ENCODE results near the gene DNAJB5.
A peak's percentile ranks its signal among the peaks of the same experiment; 100 is the strongest.
"Not testable (repeated sequence)": the region's sequence is repeated elsewhere in the genome, so short reads cannot be mapped to it uniquely, and the experiment has no call there.

DNAJB5 gene

DNA sequence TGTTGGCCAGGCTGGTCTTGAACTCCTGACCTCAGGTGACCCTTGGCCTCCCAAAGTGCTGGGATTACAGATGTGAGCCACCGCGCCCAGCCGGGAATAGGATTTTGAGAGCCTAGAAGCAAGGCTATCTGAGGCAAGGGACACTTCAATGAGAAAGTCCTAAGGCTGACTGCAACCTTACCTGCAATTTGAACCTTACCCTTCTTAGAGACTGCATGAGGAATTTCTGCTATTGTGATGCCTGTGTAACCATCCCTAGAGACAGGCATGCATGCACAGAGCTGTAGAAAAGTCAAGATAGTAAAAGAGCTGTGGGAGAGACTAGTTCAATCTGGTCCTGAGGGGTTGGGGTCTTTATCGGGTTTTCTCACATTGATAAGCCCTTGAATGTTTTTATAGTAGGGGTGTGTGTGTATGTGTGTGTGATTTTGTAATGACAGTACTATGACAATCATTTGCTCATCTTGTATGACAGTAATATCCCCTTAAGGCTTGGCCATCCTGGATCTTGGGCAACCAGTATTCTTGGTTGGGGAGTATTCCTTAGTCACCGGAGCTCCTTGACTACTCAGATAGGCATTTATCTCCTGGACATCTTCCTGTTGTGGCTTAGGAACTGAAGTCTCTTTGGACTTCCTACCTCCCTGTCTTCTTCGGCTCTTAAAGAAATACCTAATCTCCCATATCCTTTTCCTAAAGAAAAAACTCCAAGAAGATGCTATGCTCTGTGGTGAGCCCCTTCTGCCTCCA is 11.2 kb downstream of the DNAJB5 start:
- DNase-seq, result peak; percentile 78

DNA sequence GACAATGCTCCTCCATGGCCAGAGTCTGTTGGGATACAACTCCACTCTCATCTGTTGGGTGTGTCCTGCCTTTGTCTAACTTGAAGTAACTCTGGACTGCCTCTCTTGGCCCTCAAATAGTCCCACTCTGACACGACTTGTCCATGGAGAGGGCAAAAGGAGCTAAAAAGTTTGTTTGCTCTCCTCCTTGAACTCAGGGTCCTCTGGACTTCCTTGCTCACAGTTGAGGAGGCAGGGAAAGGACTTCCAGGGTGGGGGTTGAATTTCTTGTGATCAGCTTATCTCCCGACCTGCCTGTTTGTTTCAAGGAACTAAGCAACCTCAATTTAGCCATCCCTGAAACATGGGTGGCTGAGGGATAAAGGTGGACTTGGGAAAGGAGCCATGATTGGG is 11.7 kb downstream of the DNAJB5 start:
- DNase-seq, result no peak

DNA sequence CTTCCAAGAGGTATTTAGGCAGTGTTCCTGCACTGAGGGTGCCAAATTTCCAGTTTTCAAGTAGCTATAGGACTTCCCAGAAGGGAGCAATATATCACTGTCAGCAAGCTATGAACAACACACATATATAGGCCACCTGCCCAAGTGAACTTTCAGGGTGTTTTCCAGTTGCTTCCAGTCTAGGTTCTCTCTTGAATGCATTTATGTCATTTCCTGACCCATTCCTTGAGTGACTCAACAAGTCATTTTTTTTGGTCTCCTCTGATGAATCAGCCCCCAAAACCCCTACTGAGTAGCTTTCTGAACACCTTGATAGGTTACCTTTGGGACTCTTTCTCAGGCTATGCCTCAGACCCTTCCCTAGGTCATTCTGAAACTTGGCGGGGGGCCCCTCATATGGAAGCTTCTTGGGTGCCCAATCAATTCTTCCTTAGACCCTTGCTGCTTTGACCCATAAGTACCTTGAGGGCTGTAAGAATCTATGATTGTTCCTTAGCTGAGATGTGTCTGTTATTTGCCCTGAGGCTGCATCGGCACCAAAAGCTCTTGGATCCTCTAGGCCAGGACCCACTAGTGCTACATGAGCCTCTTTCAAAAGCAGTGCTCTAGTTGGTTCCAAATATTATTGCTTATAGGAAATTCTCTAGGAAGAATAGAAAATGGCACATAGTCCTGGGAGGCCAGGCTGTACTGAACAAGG is 12.4 kb downstream of the DNAJB5 start:
- no peak for DNase-seq

DNA sequence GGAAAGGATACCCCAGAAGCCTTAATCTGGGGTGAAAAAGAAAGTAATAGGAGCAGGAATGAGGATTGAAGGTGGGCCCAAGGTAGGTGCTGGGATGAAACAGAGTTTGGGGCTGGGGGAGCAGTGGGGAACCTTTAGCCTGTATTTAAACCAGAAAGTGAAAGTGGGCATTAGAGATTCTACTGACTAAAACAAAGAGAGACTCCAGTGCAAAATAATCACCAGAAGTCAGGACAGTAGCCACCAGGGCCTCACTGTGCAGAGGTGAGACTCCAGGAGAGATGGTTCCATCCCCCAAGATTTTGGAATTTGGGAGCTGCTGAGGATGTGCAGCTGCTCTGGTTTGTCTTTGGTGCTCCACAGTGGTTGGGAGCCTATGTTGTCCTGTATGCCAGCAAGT is 13.1 kb downstream of the DNAJB5 start:
- no peak for DNase-seq

DNA sequence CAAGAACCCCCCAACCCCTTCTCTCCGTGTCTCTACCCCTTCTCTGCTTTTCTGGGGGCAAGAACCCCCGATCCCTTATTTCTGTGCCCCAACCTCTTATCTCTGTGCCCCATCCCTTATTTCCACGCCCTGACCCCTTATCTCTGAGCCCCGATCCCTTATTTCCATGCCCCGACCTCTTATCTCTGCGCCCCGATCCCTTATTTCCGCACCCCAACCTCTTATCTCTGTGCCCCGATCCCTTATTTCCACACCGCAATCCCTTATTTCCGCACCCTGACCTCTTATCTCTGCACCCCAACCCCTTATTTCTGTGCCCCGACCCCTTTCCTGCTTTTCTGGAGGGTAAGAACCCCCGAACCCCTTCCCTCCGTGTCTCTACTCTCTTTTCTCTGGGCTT is 14.8 kb downstream of the DNAJB5 start:
- DNase-seq, result not testable (repeated sequence)

DNA sequence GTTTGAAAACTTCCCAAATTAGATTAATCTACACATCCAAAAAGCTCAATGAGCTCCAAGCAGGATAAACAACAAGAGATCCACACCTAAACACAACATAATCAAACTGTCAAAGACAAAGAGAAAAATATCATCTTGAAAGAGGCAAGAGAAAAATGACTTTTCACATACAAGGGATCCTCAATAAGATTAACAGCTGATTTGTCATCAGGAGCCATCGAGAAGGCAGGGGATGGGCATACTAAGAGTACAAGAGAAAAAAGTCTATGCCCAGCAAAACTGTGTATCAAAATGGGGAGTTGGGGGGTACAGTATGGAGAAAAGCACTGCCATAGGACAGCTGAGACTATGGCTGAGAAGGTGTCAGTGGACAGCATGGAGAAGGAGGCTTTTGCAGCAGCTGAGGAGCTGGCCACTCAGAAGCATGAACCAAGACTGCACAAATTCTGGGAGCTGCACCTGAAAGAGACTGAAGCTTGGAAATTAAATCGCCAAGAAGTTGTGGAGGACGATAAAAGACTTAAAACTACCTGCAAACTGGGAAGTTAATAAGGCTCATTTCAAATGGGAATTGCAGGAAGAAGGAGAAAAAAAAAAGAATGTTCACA is 20.9 kb downstream of the DNAJB5 start:
- DNase-seq, result no peak

DNA sequence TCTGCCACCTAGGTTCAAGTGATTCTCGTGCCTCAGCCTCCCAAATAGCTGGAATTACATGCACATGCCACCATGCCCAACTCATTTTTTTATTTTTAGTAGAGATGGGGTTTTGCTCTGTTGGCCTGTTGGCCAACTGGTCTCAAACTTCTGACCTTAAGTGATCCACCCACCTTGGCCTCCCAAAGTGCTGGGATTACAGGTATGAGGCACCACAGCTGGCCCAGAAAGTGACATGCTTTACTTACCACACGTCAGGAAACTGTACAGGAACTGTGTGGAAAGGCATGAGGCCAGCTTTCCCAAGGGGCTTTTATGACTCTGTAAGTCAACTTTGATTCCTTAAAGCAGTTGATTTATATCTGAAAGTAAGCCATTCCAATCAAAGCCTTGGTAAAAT is 25.0 kb downstream of the DNAJB5 start:
- DNase-seq, result no peak

DNA sequence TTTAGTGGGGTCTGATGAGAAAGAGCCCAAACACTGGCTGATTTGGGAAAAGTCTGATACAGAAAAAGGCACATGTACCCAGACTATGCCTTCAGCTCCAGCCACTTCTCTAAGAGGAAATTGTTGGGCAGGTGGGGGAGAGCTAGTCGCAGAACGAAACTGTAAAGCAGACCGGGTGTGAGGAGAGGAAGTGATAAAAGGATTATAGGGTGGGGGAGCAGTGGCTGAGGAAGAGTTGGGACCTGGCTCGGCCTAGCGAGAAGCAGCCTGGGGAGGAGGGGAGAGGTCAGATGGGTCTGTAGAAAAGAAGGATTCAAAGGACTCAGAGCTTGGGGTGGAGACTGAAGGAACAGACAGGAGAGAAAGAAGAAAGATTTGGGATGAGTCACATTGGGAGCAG is 33.9 kb downstream of the DNAJB5 start:
- not testable (repeated sequence) for DNase-seq

DNA sequence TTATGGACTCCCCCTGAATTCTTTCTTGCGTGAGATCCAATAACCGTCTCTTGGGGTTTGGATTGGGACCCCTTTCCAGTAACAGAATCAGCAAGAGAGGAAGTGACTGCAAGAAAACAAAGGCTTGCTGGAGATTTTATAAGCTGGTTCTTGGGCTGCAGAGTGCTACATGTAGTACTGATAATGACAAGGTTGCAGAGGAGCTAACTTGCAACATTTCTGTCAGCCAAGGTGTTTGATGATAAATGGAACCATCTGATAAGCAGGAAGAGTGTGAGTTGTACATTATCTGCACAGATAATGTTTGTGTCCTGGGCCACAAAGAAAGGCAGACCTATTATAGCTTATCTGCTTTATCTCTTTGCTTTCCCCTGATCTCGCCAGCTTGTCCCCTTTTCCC is 37.1 kb downstream of the DNAJB5 start:
- DNase-seq, result no peak

DNA sequence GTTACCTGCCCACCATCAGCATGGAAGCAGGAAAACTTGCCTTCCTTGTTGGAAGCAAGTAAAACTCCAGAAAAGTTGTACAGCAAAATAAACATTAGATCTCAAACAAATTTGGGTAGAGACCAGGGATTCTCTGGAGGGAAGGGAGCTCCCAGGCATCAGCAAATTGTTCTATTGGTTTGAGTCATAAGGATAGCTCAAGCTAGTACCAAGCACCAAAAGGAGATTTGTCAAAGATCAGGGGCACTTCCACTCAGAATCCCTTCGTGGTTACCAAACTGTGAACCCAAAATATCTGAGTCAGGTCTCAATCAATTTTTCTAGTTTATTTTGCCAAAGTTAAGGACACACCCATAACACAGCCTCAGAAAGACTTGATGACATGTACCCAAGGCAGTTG is 37.8 kb downstream of the DNAJB5 start:
- DNase-seq, result no peak

DNA sequence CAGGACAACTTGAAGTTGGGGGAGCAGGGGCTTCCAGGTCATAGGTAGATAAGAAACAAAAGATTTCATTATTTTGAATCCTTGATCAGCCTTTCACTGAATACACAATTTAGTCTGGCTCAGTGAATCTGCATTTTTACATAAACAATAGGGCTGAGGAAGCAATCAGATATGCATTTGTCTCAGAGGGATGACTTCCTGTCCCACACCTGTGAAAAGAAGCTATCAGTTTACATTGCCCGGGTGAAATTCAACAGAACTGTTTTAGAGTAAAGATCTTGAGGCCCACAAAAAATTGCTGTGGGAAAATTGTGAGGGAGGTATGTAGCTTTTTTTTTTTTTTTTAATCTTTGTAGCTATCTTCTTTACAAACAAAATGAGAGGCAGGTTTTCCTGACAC is 38.3 kb downstream of the DNAJB5 start:
- DNase-seq, result no peak

DNA sequence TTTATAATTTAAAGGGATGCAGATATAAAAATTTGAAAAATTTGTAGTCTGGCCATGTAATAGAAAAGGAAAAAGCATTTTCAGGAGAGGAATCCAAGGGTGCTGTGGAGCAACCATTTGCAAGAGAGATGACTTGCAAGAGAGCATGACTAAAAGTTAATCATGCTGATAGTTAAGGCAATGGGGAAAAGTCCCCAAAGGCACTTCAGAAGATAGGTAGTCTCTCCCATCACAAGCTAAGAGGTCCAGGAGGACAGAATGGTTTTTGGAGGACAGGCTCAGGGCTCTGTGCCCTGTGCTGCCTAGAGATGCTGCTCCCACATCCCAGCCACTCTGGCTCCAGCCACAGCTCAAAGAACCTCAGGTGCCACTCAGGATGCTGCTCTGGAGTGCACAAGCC is 38.8 kb downstream of the DNAJB5 start:
- no peak for DNase-seq

DNA sequence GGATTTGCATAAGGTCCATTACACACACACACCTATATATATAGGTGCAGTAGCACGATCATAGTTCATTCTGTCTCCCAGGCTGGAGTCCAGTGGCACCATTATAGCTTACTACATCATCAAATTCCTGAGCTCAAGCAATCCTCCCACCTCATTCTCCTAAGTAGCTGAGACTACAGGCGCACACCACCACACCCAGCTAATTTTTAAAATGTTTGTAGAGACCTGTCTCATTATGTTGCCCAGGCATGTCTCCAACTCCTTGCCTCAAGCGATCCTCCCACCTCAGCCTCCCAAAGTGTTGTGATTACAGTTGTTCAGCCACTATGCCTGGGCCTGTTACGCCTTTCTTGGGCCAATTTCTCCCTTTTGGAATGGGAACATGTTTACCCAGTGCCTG is 39.7 kb downstream of the DNAJB5 start:
- DNase-seq, result no peak

DNA sequence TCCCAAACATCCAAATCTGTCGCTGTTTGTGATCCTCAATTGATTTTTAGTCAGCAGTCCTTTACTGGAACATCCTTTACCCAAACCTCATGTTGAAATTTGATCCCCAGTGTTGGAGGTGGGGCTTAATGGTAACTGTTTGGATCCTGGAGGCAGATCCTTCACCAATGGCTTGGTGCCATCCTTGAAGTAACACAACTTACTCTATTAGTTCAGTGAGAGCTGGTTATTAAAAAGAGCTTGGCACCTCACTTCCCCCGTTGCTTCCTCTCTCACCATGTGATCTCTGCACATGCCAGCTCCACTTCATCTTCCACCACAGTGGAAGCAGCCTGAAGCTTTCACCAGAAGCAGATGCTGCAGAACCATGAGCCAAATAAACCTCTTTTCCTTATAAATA is 40.3 kb downstream of the DNAJB5 start:
- DNase-seq, result no peak

DNA sequence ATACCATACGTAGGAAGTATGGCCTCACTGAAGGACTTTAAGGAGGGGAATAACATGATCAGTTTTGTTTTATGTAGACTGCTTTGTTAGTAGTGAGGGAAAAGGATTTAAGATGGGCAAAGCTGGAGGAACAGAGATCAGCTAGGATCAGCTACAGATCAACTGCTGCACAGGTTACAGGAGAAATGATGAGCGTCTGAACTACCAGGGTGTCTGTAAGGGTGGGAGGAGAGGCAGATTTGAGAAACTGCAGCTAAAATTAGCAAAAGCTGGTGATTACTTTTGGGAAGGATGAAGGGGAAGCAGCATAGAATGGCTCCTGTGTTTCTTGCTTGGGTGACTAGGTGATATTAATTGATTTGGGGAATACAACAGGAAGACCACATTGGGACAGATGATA is 43.6 kb downstream of the DNAJB5 start:
- DNase-seq, result no peak

DNA sequence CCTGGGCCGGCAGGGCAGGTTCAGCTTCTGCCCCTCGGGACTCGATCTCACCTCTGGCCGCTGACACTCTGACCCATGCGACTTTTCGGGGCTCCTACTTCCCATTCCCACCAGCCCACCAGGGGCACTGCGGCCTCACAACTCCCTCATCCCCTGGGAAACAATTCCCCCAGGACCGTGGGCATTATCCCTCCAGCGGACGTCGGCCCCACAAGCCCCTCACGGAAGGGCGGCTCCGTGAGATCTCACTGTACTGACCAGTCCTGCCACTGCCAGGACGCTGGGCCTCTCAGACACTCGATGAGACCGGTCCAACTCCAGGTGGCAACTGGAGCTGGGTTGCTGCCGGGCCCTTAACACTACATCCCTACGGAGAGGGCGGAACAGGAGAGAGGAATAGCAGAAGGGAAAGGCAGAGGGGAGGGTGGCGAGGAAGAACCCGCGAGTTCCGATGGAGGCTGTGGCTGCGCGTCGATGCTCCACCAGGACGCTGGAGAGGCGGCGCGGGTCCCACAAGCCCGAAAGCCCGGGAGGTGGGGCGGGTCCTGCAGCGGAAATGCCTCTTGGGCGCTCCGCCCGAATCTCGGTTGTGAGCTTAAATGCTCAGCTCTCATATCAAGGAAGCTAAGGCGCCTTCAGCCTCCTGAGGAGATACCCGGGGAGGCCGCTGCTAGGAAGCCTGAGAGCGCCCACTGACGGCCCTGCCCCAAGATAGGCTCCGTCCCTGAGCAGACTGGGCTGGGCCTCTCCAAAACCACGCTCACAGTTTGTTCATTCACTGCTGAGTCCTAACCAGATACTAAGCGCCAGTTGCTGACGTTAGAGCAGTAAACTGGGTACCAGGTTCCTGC is 46.5 kb downstream of the DNAJB5 start:
- DNase-seq, result peak; percentile 66

DNA sequence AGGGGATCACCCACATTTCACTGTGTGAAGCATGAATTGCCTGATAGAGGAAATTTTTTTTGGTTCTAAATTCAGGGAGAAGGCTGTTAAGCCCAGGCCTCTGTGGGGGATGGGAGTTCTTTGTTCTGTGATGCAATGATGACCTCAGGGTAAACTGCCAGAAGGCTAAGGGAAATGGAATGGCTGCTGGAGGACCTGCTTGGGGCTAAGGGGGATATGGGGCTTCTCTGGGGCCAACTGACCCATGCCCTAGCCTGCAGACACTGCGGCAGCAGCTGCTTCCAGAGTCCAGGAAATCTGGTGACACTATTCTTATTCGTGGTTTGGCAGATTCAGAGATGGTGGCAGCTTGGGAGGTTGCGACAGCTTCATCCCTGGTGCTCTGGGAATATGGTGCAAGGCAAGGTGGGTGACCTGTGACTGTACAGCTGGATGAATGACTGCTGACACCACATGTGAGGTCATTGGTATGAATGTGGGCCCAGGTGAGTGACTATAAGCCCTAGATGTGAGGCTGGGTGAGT is 52.6 kb downstream of the DNAJB5 start:
- DNase-seq, result no peak

DNA sequence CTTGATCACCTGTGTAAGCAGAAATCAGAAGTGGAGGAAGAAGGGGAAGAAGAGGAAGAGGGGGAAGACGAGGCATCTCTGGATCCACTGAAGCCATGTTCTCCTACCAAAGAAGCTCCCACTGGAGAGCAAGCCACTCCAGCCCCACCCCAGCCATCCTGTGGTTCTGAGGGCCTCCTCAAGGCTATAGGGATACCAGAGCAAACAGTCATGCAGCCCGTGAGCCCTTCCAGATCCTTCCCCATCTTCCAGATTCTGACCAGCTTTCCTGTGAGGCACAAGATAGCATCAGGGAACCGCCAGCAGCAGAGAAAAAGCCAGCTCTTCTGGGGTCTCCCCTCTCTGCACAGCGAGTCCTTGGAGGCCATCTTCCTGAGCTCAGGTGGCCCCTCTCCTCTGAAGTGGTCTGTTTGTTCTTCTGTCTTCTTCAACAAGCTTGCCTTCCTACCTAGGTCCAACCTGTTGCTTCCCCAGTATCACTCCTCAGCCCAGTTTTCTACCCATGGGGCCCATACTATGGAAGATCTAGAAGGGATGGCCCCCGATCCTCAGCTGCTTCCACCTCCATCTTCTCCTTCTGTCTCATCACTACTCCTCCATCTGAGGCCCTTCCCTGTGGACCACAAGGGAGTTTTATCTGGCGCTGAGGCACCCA is 53.5 kb downstream of the DNAJB5 start:
- DNase-seq, result no peak

DNA sequence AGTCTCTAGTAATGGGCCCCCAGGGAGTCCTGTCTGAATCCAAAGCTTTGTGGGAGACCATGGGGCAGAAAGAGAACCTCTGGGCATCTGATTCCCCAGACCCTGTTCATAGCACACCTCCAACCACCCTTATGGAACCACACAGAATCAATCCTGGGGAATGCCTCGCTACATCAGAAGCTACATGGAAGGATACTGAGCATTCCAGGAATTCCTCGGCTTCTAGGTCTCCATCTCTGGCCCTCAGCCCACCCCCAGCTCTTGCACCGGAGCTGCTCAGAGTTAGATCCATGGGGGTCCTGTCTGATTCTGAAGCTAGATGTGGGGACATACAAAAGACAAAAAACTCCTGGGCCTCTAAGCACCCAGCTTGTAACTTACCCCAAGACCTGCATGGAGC is 54.5 kb downstream of the DNAJB5 start:
- peak; percentile 26 for DNase-seq
